Renal cortex interstitium (tissue), 11 donors: ENCODE results near the gene ATG10. TPM values are rescaled to one million over a fixed set of nuclear protein-coding genes. Genes with fewer than 3 reads are reported as not detected.

Experiments
- DNase-seq, 11 donors: peaks; one replicate each; pipeline ENCODE4 v3.0.0-alpha.2; 2013; ENCODE audit warnings: low read depth in 9 of 11, low spot score in 4 of 11; ENCODE audit errors: extremely low read depth in 1 of 11
- polyA plus RNA-seq, 3 donors: library from polyadenylated mRNA; unstranded; fragments of 120-200 nt; gene quantifications; one replicate each; pipeline ENCODE4 v1.2.1, GENCODE V29; 2013; ENCODE audit not compliant: insufficient read length in 3 of 3

ATG10 gene
- polyA plus RNA-seq, 3 donors = 11.2 to 15.4 (median 11.3) TPM

DNA sequence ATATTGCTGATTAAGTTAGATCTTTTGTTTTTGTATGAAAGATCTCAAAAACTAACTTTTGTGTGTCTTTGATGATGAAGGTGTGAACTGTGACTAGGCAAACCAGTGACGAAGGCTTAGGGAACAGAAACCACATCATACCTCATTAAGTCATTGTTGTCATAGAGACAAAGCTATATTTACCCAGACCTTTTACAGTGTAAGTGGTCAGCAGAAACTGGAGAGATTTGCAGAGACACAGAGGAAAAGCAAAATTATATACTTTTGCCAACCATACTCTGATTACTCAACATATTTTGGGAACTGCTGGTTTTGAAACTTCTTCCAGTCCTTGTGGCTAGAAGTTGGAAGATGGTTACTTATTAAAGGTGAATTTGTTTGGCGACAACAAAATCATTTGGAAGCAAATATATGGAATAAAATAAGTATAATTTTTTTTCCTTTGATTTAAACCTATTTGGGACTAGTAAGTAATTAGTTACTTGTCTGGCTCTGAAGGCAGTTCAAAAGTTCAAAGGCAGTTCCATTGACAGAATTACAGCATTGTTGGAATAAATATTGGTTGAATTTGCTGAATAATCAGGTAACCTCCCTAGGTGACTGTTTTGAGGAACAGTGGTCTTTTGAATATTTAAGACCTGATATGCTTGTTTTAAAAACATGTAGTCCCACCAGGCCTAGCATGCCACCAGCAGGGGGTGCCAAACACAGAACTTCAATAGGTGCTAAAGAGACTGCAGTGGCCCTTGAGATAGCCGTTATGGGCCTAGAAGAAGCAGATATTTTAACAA lies 202.5 kb downstream of the ATG10 start:
- DNase-seq = no peak

DNA sequence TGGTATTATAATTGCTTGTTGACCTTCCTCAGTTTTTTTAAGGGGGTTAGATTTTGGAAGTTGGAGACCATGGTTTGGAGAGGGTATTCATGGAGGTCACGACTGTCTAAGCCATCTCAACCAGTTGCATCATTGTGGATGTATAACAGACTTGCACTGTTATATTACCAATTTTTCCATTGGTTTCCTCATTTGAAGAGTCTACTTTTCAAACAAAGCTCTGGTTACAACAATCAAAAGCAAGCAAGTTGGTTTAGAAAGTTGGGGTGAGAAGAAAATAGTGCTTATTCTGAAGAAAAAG lies 203.0 kb downstream of the ATG10 start:
- no peak for DNase-seq

DNA sequence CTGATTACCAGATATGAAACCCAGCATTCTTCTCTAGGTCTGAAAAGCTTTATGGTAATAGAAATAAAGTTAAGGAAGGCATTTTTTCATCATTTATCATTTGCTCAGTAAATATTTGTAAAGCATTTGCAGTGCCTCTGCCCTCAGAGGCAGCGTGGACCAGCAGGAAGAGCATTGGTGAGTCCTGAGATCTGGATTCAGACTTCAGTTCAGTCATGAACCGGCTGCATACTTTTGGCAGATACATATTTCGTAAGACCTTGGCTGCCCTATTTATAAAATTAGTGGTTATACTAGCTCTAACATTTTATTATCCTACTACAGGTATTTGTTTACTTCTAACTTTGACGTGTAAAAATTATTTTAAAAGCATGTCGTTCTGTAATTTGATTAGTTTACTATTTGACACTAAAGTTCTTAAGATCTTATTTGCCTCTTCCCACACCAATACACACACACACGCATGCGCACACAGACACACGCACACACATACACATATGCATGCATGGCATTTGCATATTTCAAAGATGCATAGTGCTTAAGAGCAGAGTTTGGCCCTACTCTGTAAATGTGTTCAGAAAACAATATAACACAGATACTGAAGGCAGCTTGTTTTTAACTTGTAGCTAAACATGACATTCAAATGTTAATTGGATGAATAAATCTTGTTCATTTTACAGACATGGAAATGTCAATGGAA lies 204.4 kb downstream of the ATG10 start:
- DNase-seq = no peak

DNA sequence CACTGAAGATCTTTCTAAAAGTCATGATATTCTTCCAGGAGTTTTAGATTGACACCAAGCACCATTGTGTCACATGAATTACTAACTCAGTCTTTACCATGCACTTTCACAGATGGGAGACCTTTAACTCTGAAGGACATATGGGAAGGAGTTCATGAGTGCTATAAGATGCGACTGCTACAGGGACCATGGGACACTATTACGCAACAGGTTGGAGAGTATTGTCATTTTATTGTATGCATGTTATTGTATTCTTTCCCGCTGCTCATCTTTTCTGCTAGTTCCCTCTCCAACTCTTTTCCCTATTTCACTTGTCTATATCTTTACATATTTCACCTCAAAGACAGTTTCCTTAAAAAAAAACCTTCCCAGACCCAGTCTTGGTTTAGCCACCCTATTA lies 206.6 kb downstream of the ATG10 start:
- DNase-seq = no peak

DNA sequence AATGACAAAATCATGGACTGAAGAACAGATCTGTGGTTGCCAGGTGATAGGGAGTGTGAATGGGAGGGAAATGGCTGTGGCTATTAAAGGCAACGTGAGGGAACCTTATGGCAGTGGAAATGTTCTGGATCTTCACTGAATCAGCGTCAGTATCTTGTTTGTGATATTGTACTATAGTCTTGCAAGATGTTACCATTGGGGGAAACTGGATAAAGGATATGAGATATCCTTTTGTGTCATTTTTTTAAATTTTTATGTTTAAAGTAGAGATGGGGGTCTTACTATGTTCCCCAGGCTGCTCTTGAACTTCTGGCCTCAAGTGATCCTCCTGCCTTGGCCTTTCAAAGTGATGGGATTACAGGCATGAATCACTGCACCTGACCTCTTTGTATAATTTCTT lies 210.8 kb downstream of the ATG10 start:
- no peak for DNase-seq

DNA sequence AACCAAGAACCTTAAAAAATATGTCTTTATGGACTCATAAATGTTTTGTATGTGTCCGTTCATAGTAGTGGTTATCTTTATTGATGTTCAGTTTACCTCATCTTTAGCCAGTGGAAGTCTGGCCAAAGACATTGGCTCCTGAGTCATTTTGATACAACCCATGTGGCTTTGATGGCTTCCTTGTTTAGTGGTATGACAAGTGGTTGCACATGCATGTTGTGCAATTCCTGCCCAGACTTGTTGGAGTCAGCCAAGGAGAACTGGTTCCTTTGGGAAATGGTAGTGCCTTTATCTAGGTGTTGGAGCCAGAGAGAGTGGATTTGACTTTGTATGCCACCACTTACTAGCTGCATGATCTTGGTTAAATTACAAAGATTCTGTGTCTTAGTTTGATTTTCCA lies 212.0 kb downstream of the ATG10 start:
- no peak for DNase-seq

DNA sequence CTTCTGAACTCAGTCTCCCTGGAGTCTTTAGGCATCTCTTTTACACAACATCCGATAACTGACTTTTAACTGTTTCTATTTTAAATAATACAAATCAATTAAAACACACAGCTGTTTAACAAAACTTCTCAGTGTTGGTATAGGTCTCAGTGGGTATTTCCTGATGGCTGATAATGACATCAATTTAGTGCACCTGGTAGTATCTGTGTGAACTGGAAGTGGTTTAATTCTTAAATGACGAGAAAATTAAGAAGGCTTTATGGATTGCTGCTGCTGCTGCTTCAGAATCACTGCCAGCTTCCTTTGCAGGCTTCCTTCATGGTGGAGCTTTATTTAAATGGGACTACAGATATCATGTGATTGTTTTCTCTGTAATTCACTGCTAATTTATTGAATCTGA lies 214.0 kb downstream of the ATG10 start:
- DNase-seq = no peak

DNA sequence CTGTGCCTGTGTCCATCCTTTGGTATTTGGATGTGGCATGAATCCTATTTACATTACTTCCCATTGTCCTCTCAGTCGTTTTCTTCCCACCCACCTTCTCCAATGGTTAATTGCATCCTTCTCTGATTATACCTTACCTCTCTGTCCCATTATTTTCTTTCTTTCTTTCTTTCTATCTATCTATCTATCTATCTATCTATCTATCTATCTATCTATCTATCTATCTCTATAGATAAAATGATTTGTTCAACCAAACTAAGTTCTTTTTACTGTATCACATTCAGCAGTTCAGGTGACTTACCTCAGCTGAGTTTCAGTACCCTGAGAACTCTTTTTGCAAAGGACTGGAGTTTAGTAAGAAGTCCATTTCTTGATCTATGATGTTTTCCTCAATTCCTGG lies 225.7 kb downstream of the ATG10 start:
- no peak for DNase-seq

DNA sequence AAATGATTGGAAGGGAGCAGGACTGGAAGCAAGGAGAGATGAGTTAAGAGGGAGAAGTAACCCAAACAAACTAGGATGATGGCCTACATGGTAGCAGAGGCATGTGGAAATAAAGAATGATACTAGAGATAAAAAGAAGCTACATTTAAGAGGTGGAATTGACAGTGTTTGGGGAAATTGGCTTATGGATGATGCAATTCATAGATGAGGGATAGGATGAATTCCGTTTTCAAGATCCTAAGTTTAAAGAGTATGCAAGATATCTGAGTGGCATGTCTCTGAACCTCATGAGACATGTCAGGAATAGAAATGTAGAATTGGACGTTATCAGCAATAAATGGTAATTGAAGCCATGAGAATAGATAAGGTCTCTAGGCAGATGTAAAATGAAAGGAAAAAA lies 232.7 kb downstream of the ATG10 start:
- DNase-seq = no peak

DNA sequence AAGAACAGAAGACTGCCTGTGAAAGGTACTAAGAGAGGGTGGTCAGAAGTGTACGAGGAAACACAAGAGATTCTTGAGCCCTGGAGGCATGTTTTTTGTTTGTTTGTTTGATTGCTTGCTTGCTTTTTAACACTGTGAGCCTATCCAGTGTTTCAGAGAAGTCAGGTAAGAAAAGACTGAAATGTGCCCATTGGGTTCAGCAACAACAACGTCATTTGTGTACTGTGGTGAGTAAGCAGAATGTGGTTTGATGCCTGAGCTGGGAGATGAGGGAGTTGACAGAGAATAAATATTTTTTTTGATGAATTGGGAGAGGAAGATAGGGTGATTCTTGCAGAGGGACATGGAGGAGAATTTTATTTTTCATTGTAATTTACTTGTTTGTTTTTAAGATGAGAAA lies 233.2 kb downstream of the ATG10 start:
- no peak for DNase-seq

DNA sequence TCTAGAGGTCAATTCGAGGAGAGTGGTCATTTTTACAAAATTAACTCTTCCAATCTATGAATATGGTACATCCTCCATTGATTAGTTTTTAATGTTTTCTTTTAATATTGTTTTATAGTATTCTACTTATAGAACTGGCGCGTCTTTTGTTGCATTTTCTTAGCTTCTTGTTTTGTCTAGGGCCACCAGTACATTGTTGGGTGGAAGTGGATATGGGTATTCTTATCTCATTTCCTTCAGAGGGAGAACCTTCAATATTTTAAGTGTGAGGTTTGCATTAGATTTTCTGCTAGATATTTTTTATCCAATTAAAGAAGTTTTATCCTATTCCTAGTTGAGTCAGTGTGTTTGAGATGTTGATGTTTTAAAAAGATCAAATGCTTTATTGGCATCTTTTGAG lies 236.5 kb downstream of the ATG10 start:
- no peak for DNase-seq

DNA sequence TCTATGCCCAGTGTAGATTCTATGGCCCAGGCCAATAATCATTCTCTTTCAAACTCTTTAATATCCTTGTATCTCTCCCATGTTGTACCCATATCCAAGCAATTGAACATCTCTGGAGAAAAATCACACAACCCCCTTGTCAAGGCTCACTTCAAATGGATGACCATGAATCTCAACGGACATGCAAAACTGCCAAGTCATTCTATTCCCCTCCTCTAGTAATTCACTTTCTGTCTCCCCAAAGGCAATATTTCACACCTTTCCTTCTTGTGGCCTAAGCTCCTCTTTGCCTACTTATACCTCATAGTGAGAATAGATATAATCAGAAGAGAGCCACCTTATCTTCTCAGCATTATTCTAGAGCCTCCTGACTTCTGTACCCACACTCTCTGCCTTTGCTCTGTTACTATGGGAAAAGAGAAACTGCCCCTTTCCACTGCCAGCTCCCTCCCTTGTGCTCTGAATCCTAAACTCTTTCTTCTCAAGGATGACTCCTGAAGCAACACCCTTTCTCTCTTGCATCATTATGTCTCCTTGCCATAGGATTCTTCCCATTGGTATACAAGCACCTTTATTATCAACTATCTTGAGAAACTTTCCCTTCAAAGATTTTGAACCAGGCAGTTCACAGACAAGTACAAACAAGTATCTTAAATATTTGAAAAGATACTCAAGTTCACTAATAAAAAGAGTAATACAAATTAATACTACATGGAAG lies 240.2 kb downstream of the ATG10 start:
- DNase-seq = no peak

DNA sequence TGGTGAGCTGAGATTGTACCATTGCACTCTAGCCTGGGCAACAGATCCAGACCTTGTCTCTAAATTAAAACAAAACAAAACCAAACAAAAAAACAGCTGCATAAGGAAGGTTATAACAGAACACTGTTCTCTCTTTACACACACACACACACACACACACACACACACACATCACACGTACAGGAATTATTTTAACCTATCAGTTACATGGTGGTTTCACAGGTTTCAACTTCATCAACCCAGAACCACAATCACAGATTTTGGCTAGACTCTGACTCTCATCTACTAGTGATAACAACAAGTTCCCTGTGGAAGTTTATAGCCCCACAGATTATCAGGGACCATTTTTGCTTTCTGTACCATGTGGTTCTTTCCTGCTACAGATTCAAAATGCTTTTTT lies 246.1 kb downstream of the ATG10 start:
- no peak for DNase-seq

DNA sequence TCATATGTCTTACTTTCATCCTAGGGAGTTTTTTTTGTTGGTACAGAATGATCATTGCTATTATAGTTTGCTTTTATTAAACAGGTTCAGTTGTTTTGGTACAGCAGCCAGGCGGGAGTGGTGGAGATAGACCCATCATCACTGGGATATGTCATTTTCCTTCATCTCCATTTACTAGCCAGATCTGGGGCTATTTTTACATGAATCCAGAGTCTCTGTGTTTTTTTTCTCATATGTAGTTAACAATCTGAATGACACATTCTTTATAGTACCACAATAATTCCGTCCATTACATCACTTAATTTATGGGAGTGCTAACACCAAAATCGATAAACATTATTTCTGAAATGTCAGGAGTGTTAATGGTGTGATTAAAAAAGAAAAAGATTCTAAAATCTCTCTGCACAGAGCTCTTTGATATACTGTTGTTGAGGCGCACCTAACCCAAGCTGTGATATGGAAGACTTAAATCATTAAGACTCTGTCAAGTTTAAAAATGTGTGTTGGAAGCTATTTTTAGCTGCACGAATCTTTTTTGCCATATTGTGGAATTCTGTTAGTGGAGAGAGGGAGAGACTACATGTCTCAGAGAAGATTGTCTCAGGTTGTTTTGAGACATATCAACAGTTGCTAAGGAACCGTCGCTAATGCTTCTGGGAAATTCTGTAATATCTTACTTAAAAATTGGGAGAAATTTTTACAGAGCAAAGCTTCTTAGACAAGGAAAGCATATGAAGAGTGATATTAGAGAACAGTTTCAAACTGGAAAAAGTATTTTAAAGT lies 246.7 kb downstream of the ATG10 start:
- peak in 1 of 11 donors; percentile 9 for DNase-seq

DNA sequence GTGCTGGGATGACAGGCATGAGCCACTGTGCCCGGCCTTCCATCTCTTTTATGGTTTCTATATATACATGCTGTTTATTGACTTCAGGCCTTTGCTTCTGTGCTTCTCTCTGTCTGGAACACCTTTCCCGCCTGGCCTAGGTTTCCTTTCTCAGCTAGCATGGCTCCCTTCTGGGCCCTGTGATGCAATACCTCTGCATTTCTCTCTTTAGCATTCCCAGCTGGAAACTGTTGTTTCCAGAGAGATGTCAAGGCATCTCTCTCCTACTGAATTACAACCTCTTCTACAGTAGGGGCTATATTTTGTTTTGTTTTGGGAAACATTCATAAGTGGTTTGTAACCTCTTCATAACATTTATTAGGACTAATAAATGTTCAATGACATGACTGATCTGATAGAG lies 249.2 kb downstream of the ATG10 start:
- DNase-seq = no peak

DNA sequence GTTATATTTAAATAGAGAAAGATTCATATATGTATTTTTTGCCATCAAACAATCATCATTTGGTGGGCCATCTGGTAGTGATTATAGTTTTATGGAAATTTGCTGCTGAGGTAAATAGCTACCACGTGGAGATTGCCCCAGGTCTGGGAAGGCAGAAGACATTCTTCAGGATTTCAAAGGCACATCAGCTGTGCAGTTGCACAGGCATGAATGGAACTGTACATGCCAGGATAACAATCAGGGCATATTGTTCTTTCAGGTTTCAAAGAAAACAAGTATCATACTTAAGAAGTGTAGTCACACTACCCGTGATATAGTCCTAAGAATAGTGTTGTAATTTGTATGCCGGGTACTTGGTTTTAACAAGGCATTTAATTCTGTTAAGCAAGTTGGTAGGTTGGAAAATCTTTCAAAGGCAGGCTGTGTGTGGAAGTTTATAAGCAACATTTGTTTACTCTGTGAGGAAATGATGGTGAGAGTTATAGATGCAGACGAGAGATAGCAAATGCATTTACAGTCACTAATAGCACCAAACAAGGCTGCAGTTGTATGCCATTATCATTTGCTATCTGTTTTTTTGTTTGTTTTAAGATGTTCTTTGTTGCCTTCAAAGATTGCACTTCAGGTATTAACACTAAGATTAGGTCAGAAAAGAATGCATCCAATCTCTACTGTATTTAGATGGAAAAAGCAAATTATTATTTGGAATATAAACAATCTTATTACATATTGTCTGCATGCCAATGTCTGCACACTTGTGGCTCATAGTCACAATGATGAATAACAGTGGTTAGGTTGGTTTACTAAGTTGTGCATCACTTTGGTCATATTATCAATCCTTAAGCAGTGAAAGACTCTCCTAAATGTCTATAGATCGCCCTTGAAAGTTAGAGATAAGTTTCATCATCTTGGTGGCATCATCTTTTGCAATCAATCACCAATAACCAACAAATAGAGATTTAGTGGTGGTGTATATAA lies 251.1 kb downstream of the ATG10 start:
- DNase-seq = no peak

DNA sequence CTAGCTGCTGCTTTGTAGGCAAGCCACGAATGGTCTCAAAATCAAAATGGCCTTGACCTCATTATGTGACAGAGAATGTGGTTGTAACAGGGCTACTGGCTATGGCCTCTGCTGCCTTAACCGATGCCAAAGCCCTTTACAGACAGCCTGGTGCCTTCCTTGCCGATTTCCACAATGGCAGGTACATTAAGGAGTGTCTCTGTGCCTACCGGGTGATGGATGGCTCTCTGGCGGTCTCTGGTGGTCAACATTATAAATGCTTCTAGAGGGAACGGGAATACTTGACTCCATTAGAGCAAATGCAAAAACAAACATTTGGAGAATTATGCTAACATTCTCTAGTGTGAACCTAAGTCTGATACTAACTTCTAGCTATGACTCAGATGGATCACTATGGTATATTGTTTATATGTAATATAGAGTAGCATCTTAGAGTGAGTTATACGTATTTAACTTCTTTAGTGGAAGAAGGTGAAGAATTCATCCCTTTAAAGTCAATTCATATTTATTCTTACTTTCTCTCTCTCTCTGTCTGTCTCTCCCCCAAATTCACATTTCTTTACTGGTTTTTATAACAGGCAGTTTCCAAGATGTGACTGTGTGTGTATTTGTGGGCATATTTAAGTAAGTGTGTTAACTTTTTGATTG lies 253.8 kb downstream of the ATG10 start:
- DNase-seq = peak; percentile 24 to 60 (median 42)

DNA sequence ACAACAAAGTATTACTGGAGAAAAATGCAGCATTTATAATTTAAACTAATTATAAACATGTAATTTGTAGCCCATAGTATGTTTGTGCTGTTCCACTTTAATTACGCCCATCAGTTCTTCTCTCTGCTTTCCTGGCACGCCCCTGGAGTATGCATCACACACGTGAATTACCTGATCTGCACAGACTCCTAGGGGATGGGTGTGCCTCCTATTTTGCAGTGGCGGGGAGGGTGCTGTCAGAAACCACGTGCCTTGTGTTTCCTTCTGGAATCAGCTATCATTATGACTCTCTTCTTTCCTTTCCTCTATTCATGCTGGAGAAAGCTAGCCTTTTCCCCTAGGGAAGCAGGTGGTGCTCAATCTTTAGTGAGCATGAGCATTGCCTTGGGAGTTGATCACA lies 263.1 kb downstream of the ATG10 start:
- no peak for DNase-seq
